D721Med (cell line): ENCODE measurements around the gene ST6GALNAC5.

Source experiments
- DNase-seq: peaks from one replicate; pipeline ENCODE4 v3.0.0; 2011; ENCODE audit warnings: low spot score; ENCODE audit not compliant: insufficient read length
- FAIRE-seq: peaks from 2 replicates; lab custom pipeline; 2011; peaks lifted over from hg19 to GRCh38; lab: Jason Lieb, UNC
- TF ChIP-seq, protein P1 (sequence below): IDR thresholded peaks from 2 replicates; pipeline ENCODE4 v1.5.1; 2012; ENCODE audit warnings: mild to moderate bottlenecking, control low read depth; ENCODE audit not compliant: insufficient read depth; ENCODE audit errors: missing control alignments

ST6GALNAC5 gene

DNA sequence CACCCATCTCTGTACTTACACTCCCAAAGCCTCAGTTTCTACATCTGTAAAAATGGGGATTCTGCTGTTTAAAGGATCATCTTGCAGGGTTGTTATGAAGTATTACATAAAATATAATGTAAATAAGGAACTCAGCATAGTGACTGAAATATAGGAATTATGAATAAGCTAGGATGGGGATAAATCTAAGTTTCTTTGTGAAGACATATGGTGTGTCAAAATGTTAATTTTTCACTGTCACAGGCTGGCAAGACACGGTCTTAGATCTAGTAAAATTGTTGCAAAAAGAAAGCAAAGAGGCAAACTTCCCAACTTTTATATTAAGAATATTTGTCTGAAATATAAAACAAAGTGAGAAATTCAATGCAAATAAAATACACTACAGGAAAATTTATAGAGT is 42.0 kb downstream of the ST6GALNAC5 start:
- no peak for FAIRE-seq
- TF ChIP-seq, protein P1, sequence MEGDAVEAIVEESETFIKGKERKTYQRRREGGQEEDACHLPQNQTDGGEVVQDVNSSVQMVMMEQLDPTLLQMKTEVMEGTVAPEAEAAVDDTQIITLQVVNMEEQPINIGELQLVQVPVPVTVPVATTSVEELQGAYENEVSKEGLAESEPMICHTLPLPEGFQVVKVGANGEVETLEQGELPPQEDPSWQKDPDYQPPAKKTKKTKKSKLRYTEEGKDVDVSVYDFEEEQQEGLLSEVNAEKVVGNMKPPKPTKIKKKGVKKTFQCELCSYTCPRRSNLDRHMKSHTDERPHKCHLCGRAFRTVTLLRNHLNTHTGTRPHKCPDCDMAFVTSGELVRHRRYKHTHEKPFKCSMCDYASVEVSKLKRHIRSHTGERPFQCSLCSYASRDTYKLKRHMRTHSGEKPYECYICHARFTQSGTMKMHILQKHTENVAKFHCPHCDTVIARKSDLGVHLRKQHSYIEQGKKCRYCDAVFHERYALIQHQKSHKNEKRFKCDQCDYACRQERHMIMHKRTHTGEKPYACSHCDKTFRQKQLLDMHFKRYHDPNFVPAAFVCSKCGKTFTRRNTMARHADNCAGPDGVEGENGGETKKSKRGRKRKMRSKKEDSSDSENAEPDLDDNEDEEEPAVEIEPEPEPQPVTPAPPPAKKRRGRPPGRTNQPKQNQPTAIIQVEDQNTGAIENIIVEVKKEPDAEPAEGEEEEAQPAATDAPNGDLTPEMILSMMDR: no peak
- no peak for DNase-seq

DNA sequence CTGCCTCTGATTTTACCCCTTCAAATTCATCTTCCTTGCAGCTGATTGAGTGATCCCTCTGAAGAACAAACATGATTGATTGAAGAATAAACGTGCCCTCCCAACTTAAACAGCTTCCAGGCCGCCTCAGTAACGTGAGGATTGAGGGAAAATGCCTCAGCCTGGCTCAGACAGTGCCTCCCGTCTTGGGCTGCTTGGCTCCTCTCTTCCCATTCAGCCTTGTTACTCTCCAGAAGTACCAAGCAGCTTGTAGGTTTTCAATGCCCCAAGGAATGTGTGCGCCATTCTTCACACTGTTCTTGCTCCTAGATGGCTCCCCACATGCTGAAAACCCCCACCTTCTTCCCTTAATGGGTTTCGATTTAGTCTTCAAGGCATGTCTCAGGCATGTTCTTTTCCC is 51.8 kb downstream of the ST6GALNAC5 start:
- TF ChIP-seq, protein P1: no peak
- no peak for FAIRE-seq
- DNase-seq: no peak

DNA sequence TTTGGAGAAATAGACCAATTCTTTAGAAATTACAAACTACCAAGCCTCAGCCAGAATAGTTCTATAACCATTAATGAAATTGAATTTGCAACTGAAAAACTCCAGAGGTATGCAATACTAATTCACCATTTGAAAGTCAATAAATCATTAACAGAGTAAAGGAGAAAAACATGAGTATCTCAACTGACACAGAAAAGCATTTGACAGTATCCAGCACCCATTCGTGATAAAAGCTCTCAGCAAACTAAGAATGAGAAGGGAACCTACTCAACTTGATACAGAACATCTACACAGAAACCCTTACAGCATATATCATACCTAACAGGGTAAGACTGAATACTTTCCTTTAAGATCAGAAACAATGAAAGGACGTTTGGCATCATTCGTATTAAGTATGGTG is 54.3 kb downstream of the ST6GALNAC5 start:
- TF ChIP-seq, protein P1: no peak
- FAIRE-seq (no peak), DNase-seq (no peak)

DNA sequence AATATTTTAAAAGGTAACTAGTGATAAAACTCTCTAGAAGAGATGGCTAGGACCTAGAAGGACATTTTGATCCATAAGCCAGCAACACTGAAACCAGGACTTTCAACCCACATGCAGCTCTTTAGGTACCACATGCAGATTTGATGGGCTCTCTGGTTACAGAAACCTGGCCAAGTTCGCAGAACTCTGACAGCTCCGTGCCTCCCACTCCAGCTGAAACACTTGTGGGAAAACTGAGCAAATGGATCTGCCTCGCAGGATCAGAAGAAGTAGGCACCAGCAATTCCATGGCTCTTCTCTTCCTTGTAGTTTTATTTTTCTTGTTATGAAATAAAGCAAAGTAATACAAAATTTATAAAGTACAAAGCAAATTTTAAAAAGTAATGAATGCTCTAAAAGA is 58.5 kb downstream of the ST6GALNAC5 start:
- TF ChIP-seq, protein P1: no peak
- no peak for FAIRE-seq

DNA sequence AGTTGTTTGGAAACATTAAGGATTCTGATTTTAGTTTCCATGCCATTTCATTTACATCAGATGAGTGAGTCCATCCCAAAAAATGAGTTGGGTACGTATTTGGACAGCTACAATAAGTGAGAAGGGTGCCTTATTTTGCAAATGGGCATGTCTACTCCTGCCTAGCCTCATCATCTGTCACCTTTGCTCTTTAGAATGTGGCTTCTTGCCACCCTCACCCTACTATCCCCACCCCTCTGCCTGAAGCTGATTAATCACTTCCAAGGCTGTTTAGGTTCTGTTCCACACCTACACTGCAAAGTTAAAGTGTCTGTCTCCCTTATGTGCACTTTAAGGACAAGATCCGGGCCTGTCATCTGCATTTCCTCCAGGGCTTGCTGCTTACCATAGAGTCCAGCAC is 61.2 kb downstream of the ST6GALNAC5 start:
- TF ChIP-seq, protein P1: no peak
- DNase-seq (no peak), FAIRE-seq (no peak)

More for the DNA sequence above, 58.5 kb downstream of the ST6GALNAC5 start:
- DNase-seq: no peak

DNA sequence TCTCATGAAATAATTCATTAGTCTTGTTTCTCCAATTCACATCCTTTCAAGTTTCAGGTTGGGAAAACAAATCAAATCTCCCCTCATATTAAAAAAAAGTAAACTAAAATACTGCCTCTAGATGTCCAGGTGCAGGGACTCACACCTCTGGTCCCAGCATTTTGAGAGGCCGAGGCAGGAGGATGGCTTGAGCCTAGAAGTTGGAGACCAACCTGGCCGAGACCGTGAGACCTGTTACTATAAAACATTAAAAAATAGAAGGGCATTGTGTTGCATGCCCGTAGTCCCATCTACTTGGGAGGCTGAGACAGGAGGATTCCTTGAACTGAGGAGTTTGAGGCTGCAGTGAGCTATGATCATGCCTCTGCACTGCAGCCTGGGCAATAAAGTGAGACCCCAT is 61.9 kb downstream of the ST6GALNAC5 start:
- TF ChIP-seq, protein P1: no peak
- FAIRE-seq (no peak), DNase-seq (no peak)

DNA sequence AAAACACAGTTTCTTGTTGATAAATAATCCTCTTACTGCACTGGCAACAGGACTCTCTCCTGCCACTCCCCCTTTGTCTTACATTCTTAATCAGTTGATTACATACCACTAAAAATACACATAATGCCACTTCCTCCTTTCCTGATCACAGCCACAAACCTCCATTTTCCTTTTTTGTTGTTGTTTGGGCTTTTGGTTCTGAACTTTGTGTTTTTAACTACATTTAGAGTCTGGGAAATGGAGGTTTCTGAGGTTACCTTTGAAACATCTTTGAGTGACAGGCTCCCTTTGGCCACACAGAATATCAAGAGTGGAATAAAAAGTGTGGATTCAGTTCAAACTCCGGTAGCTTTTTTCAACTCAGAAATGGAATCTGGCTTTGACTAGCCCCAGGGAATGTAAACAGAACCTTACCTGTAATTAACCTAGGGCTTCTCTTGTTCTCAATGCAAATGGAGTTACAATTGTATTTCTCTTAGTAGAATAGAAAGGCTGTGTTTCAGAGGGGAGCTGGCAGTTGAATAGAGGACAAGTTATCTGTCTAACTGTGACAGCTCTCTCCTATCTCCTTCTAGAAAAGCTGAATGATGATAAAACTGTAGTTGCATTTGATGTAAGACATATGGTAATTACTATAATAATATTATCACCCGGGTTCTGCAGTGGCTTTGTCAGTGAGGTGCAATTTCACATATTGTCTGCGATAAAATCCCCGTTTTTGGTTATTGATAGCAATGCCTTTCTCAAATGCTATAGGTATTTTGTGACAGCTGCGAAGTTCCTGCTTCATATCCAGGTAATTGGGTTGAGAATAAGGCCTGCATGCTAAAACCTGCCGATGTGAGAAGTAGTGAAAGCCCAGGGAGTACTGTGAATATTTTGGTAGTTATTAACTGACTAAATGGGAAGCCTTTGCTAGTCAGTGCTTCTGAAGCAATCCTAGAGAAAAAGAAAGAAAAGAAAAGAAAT is 66.9 kb downstream of the ST6GALNAC5 start:
- no peak for DNase-seq
- TF ChIP-seq, protein P1: no peak
- no peak for FAIRE-seq
